NCI-H1048 (cell line): Measurements from ENCODE around the gene BMERB1.
"Not testable (repeated sequence)": the region's sequence is repeated elsewhere in the genome, so short reads cannot be mapped to it uniquely, and the experiment has no call there.

ENCODE experiments used
- DNase-seq: peaks from one replicate; lab custom pipeline; 2025; lab: John Stamatoyannopoulos, UW

The BMERB1 gene

GRCh38 chr16:15523939-15524338 is 89.6 kb downstream of the BMERB1 start:
- no peak for DNase-seq

- no peak for DNase-seq
Observed at GRCh38 chr16:15524966-15525365, 90.6 kb downstream of the BMERB1 start.

- DNase-seq: no peak
Observed at GRCh38 chr16:15526097-15526496, 91.7 kb downstream of the BMERB1 start.

GRCh38 chr16:15526731-15527130 is 92.3 kb downstream of the BMERB1 start:
- DNase-seq: no peak

- DNase-seq: no peak
Observed at GRCh38 chr16:15529673-15530072, 95.3 kb downstream of the BMERB1 start.

- no peak for DNase-seq
Observed at GRCh38 chr16:15530085-15530484, 95.7 kb downstream of the BMERB1 start.

GRCh38 chr16:15532825-15533224 is 98.4 kb downstream of the BMERB1 start:
- DNase-seq: no peak

GRCh38 chr16:15533386-15533785 is 99.0 kb downstream of the BMERB1 start:
- no peak for DNase-seq

GRCh38 chr16:15535772-15536171 is 101.4 kb downstream of the BMERB1 start:
- no peak for DNase-seq

- DNase-seq: no peak
Observed at GRCh38 chr16:15536843-15537242, 102.5 kb downstream of the BMERB1 start.

- no peak for DNase-seq
Observed at GRCh38 chr16:15538507-15538906, 104.1 kb downstream of the BMERB1 start.

- DNase-seq: no peak
Observed at GRCh38 chr16:15539197-15539596, 104.8 kb downstream of the BMERB1 start.

- DNase-seq: no peak
Observed at GRCh38 chr16:15542261-15542660, 107.9 kb downstream of the BMERB1 start.

GRCh38 chr16:15542734-15543347 is 108.5 kb downstream of the BMERB1 start:
- no peak for DNase-seq

- no peak for DNase-seq
Observed at GRCh38 chr16:15544405-15544804, 110.0 kb downstream of the BMERB1 start.

GRCh38 chr16:15545544-15545943 is 111.2 kb downstream of the BMERB1 start:
- no peak for DNase-seq

- DNase-seq: not testable (repeated sequence)
Observed at GRCh38 chr16:15547072-15547767, 112.8 kb downstream of the BMERB1 start.

- DNase-seq: no peak
Observed at GRCh38 chr16:15547768-15548096, 113.3 kb downstream of the BMERB1 start.

- DNase-seq: no peak
Observed at GRCh38 chr16:15548482-15548891, 114.1 kb downstream of the BMERB1 start.

GRCh38 chr16:15552507-15552906 is 118.1 kb downstream of the BMERB1 start:
- no peak for DNase-seq

GRCh38 chr16:15553313-15554088 is 119.1 kb downstream of the BMERB1 start:
- no peak for DNase-seq

- no peak for DNase-seq
Observed at GRCh38 chr16:15556130-15556529, 121.7 kb downstream of the BMERB1 start.

- DNase-seq: no peak
Observed at GRCh38 chr16:15557258-15557657, 122.9 kb downstream of the BMERB1 start.
